Fibroblast of skin of scalp (primary cell): Measurements from ENCODE around the gene NOS3.

ENCODE experiments used
- DNase-seq: peaks from one replicate; pipeline ENCODE4 v3.0.0-alpha.2; 2013

Gene NOS3

GRCh38 chr7:150965273-150965830, 25.5 kb upstream of the NOS3 start:
- no peak for DNase-seq

GRCh38 chr7:150966002-150966401, 24.8 kb upstream of the NOS3 start:
- no peak for DNase-seq

GRCh38 chr7:150967349-150967748, 23.5 kb upstream of the NOS3 start:
- DNase-seq = no peak

- no peak for DNase-seq
Measured at GRCh38 chr7:150968056-150968733, 22.6 kb upstream of the NOS3 start.

GRCh38 chr7:150968734-150969372, 22.0 kb upstream of the NOS3 start:
- DNase-seq = no peak

- no peak for DNase-seq
Measured at GRCh38 chr7:150969475-150969874, 21.3 kb upstream of the NOS3 start.

GRCh38 chr7:150970424-150970823, 20.4 kb upstream of the NOS3 start:
- DNase-seq = no peak

GRCh38 chr7:150971242-150972022, 19.4 kb upstream of the NOS3 start:
- no peak for DNase-seq

- no peak for DNase-seq
Measured at GRCh38 chr7:150972023-150972468, 18.8 kb upstream of the NOS3 start.

- no peak for DNase-seq
Measured at GRCh38 chr7:150972741-150973140, 18.1 kb upstream of the NOS3 start.

GRCh38 chr7:150973571-150974451, 17.0 kb upstream of the NOS3 start:
- no peak for DNase-seq

- no peak for DNase-seq
Measured at GRCh38 chr7:150974468-150975391, 16.1 kb upstream of the NOS3 start.

- no peak for DNase-seq
Measured at GRCh38 chr7:150975536-150976319, 15.1 kb upstream of the NOS3 start.

- DNase-seq = no peak
Measured at GRCh38 chr7:150976529-150977381, 14.1 kb upstream of the NOS3 start.

GRCh38 chr7:150977382-150978125, 13.3 kb upstream of the NOS3 start:
- DNase-seq = no peak

GRCh38 chr7:150978126-150978789, 12.6 kb upstream of the NOS3 start, which contains the start of gene KCNH2:
Gene KCNH2 (minus strand): TSS chr7:150978321. CDS start chr7:150977913, 408 bp downstream.
- no peak for DNase-seq

- no peak for DNase-seq
Measured at GRCh38 chr7:150979713-150980390, 11.0 kb upstream of the NOS3 start.
